NCI-H446 treated with DMSO at 0.1 percent for 48 hours (cell line): Measurements from ENCODE around the gene PTPRN2.
"Not testable (repeated sequence)": the region's sequence is repeated elsewhere in the genome, so short reads cannot be mapped to it uniquely, and the experiment has no call there.

Source experiments
- DNase-seq: peaks from one replicate; lab custom pipeline; 2025; lab: John Stamatoyannopoulos, UW

The PTPRN2 gene

DNA sequence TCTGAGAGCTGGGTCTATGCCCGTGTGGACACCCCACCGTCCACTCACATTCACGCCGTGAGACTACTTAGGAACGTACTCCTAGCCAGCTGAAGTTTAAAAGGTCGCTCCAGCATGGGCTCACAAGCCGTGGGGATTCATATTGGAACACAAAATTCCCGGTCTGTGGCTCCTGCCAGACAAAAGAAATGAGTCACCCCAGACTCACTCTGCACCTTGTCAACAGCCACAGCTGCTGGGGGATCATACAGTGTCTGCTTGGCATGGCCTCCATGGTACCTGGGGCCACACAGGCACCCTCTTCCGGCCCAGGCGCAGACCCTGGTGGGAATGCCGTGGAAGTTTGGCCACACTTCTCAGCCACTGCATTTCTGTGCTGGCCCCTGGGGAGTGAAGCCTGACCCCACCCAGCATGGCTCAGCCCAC is 1022.4 kb downstream of the PTPRN2 start:
- no peak for DNase-seq

GRCh38 chr7:157564517-157565177 is 1023.0 kb downstream of the PTPRN2 start:
- DNase-seq, result no peak

GRCh38 chr7:157563467-157564135 is 1024.0 kb downstream of the PTPRN2 start:
- not testable (repeated sequence) for DNase-seq

DNA sequence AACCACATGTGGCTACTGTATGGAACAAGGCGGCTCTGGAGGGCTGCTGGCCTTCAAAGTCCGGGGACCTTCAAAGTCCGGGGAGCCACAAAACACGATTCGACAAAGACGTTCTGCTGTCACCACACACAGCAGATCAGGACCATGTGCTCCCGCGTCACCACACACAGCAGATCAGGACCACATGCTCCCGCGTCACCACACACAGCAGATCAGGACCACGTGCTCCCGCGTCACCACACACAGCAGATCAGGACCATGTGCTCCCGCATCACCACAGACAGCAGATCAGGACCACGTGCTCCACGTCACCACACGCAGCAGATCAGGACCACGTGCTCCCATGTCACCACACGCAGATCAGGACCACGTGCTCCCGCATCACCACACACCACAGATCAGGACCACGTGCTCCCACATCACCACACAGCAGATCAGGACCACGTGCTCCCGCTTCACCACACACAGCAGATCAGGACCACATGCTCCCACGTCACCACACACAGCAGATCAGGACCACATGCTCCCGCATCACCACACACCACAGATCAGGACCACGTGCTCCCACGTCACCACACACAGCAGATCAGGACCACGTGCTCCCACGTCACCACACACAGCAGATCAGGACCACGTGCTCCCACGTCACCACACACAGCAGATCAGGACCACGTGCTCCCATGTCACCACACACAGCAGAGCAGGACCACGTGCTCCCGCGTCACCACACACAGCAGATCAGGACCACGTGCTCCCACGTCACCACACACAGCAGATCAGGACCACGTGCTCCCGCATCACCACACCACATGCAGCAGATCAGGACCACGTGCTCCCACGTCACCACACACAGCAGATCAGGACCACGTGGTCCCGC is 1024.9 kb downstream of the PTPRN2 start:
- not testable (repeated sequence) for DNase-seq

DNA sequence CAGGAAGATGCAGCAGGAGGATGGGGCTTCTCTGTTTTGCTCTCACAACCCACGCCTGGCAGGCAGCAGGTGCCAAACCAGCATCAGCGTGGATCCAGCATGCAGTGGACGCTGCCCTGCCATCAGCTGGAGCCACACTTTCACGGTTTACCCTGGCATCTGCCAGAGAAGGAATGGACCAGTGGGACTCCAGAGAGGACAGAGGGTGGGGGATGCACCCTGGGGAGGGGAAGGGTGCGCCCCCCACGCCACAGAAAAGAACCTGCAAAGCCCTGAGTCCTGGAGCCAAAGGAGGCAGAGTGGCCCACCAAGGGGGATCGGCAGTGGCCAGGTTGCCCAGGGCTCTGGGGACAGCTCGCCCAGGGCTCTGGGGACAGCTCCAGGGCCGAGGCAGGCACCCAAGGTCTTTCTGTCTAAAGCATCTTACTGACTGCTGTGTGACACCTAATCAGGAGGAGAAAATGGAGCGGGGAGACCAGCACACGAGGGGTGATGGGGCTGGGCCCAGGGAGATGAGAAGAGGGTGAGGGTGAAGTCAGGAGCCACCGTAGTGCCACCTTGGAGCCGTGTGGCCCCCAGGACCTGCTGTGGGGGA is 1025.7 kb downstream of the PTPRN2 start:
- DNase-seq, result no peak

DNA sequence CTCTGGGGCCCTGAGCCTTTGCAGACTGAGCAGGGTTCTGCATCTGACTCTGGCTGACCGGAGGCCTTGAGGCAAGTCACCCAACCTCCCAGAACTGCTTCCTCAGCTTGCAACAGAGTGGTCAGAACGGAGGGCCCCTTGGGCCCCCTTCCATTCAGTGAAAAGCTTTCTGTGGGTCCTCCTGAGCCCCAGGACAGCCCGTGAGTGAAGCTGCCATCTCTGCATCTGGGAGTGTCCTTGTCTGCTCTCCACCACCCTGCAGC is 1026.2 kb downstream of the PTPRN2 start:
- DNase-seq, result no peak

GRCh38 chr7:157560710-157561522 is 1026.7 kb downstream of the PTPRN2 start:
- no peak for DNase-seq

- no peak for DNase-seq
Observed at GRCh38 chr7:157560258-157560654, 1027.4 kb downstream of the PTPRN2 start.

GRCh38 chr7:157559596-157560257 is 1027.9 kb downstream of the PTPRN2 start:
- no peak for DNase-seq

- no peak for DNase-seq
Observed at GRCh38 chr7:157558875-157559595, 1028.6 kb downstream of the PTPRN2 start.

GRCh38 chr7:157558516-157558874 is 1029.1 kb downstream of the PTPRN2 start:
- DNase-seq, result no peak

- DNase-seq, result no peak
Observed at GRCh38 chr7:157558061-157558460, 1029.6 kb downstream of the PTPRN2 start.

- DNase-seq, result no peak
Observed at GRCh38 chr7:157557263-157557662, 1030.4 kb downstream of the PTPRN2 start.

- DNase-seq, result no peak
Observed at GRCh38 chr7:157556642-157556944, 1031.0 kb downstream of the PTPRN2 start.

DNA sequence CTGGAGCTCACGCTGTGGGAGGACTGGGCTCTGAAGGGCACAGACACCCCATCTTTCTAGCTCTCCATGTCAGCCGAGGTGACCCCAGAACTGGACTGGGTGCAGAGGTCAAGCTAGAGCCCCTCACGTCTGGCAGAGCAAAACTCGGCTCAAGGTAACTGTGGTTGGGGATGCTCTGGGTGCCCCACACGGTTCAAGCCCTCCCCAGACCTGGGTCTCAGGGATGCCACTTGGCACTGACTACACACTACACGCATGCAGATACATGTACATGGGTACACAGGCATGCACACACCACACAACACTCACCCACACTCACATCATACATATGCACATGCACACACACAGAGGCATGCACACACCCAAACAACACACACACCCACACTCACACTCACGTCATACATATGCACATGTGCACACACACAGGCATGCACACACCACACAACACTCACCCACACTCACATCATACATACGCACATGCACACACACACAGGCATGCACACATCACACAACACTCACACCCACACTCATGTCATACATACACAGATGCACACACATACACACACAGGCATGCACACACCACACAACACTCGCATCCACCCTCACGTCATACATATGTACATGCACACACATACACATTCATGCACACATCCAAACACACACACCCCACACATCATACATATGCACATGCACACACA is 1031.5 kb downstream of the PTPRN2 start:
- DNase-seq, result no peak

GRCh38 chr7:157555313-157555712 is 1032.3 kb downstream of the PTPRN2 start:
- DNase-seq, result no peak

DNA sequence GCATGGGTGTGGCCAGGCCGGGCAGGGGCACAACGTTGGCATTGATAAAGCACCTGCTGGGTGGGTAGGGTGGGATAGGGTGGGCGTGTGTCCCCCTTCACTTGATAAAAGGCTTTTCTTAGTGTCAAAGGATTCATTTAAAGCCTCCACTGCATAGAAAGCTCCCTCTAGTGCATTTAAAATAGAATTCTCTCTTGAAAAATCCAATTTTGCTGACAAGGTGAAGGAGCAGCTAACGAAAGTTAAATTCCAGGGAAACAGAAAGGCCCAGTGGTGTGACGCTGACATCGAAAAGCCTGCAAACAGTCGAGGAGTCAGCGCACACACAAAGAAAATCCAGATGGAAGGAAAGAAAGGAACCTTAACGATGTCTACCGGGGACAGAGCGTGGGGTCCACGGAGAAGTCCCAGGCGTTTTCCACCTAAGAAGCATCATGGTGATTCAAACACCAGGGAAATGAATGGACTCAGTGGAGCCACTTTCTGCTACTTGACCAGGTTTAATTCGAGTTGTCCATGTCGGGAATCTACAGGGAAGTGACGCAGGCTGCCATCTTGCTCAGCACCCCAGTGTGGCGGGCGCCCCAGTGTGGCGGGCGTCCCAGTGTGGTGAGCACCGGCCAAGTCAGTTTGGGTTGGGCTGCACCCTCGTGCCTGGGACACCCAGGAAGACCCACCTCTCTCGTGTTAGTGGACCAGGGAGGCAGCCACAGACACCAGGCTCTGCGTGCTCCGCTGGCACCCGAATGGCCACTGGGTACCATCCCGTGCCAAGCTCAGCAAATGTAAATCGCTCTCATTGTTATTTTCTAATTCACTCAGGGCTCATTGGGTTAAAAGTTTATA is 1033.0 kb downstream of the PTPRN2 start:
- no peak for DNase-seq

- DNase-seq, result no peak
Observed at GRCh38 chr7:157553256-157553655, 1034.4 kb downstream of the PTPRN2 start.

DNA sequence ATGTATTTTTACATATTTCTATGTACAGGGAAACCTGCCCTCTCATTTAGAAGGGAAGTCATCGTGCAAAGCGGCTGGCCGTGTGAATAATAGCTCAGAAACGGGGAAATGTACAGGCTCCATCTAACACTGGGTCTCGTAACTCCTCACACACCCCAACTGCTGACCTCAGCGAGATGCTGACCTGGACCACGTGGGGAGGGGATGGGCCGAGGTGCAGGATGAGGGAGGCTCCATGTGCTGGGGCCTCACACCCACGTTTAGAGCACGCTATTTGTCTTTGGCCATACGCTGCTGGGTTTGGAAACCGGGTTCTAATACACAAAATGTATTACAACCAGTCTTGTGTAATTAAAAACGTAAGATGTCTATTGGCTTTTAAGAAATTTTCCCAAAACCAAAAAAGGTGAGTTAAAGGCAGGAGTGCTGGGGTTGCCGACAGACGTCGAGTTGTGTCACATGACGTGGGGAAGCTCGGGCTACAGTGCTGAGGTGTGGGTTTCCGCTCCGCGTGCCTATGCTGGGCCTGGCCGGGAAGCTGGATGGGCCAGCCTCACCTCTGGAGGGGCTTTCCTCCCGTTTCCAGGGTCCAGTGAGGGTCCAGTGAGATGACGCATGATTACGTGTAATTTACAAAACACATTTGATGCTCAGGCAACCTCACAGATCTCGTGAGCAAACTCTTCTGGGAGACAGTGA is 1035.2 kb downstream of the PTPRN2 start:
- DNase-seq, result no peak
